HL-60 (cell line): ENCODE data around the gene YJEFN3.

Source experiments
- DNase-seq, 2 experiments: peaks; one replicate each; pipeline ENCODE4 v3.0.0-alpha.2; 2010 to 2020; ENCODE audit warnings: low read depth in 1 of 2, low spot score in 1 of 2
- H3K27ac ChIP-seq: fragments of 250-450 bp; sonication (Bioruptor Pico); replicated peaks from 2 replicates; pipeline ENCODE4 v1.5.1; 2020; ENCODE audit warnings: mild to moderate bottlenecking, moderate library complexity
- H3K27me3 ChIP-seq: fragments of 250-450 bp; sonication (Bioruptor Pico); 2 replicates; pipeline ENCODE4 v1.5.1; 2021; ENCODE audit warnings: mild to moderate bottlenecking, moderate library complexity; ENCODE audit not compliant: insufficient read depth, poor library complexity, severe bottlenecking
- H3K4me3 ChIP-seq: replicated peaks from 2 replicates; pipeline ENCODE4 v1.5.1; 2011; ENCODE audit warnings: mild to moderate bottlenecking, control low read depth, low read length; ENCODE audit not compliant: insufficient read depth
- CTCF ChIP-seq: IDR thresholded peaks from one replicate; pipeline ENCODE4 v1.5.1; 2011; ENCODE audit warnings: low read length, control low read depth, inconsistent platforms; ENCODE audit not compliant: insufficient read depth
- GABPA ChIP-seq: IDR thresholded peaks from 2 replicates; pipeline ENCODE4 v1.6.1; 2012; ENCODE audit warnings: low read depth
- POLR2AphosphoS5 ChIP-seq: IDR thresholded peaks from 2 replicates; pipeline ENCODE4 v1.6.1; 2012; ENCODE audit warnings: low read depth
- REST ChIP-seq: IDR thresholded peaks from 2 replicates; pipeline ENCODE4 v1.6.1; 2012; ENCODE audit warnings: low read depth; ENCODE audit not compliant: insufficient replicate concordance
- SPI1 ChIP-seq: IDR thresholded peaks from 2 replicates; pipeline ENCODE4 v1.6.1; 2012; ENCODE audit warnings: low read depth, mild to moderate bottlenecking, borderline replicate concordance

The YJEFN3 gene

GRCh38 chr19:19493841-19494546, 34.7 kb upstream of the YJEFN3 start:
- Histone ChIP-seq H3K27ac (no peak overlapping the region), H3K27me3 (no peaks in the 10 kb centered on the region), H3K4me3 (no peak overlapping the region)
- TF ChIP-seq REST (no peak), POLR2AphosphoS5 (no peak), GABPA (no peak), CTCF (no peak), SPI1 (no peak)
- DNase-seq: no peak

- TF ChIP-seq SPI1 (no peak), CTCF (no peak), REST (no peak), GABPA (no peak), POLR2AphosphoS5 (no peak)
Observed at GRCh38 chr19:19495614-19496603, 32.8 kb upstream of the YJEFN3 start.

GRCh38 chr19:19498255-19498991, 30.3 kb upstream of the YJEFN3 start:
- Histone ChIP-seq H3K27me3 (no peaks in the 10 kb centered on the region), H3K4me3 (no peak overlapping the region), H3K27ac (no peak overlapping the region)
- no peak for TF ChIP-seq REST
- peak; percentile 40; the same call in 1 of the 2 replicates for TF ChIP-seq POLR2AphosphoS5
- DNase-seq: no peak

More at GRCh38 chr19:19495614-19496603, 32.8 kb upstream of the YJEFN3 start:
- H3K4me3 ChIP-seq: no peak overlapping the region
- no peak overlapping the region for H3K27ac ChIP-seq
- DNase-seq: no peak
- H3K27me3 ChIP-seq: no peaks in the 10 kb centered on the region
